Sigmoid colon (tissue), 7 donors: ENCODE measurements around the gene EPHA1. TPM values are rescaled to one million over a fixed set of nuclear protein-coding genes. Genes with fewer than 3 reads are reported as not detected.

Experiments used
- DNase-seq: peaks from one replicate; pipeline ENCODE4 v3.0.0-alpha.2; 2019
- H3K27ac ChIP-seq, 4 donors: fragments of 200-600 bp; sonication (generic); one replicate each; pipeline ENCODE4 v1.5.1; 2016 to 2019; ENCODE audit warnings: mild to moderate bottlenecking in 1 of 4
- H3K27me3 ChIP-seq, 3 donors: fragments of 200-600 bp; sonication (generic); one replicate each; pipeline ENCODE4 v1.5.1; 2019; ENCODE audit warnings: mild to moderate bottlenecking in 1 of 3
- H3K36me3 ChIP-seq, 4 donors: fragments of 200-600 bp; sonication (generic); one replicate each; pipeline ENCODE4 v1.5.1; 2016 to 2019
- H3K4me1 ChIP-seq, 4 donors: fragments of 200-600 bp; sonication (generic); one replicate each; pipeline ENCODE4 v1.5.1; 2017 to 2019
- H3K4me3 ChIP-seq, 4 donors: fragments of 200-600 bp; sonication (generic); one replicate each; pipeline ENCODE4 v1.5.1; 2017 to 2019; ENCODE audit warnings: mild to moderate bottlenecking in 2 of 4, moderate library complexity in 1 of 4
- H3K9me3 ChIP-seq, 4 donors: fragments of 200-600 bp in 3 of 4; sonication (generic) in 3 of 4; one replicate each; pipeline versions ENCODE4 v1.5.1 to v1.6.1; 2013 to 2019
- CTCF ChIP-seq, 4 experiments: fragments of 450-650 bp in 3 of 4; fragments of 200-600 bp in 1 of 4; IDR thresholded peaks; one replicate each; pipeline ENCODE4 v1.5.1; 2016 to 2019; ENCODE audit warnings: antibody characterized with exemption in 4 of 4, mild to moderate bottlenecking in 3 of 4, moderate library complexity in 2 of 4
- EP300 ChIP-seq, 4 donors: sonication (generic); formaldehyde crosslinking; IDR thresholded peaks; one replicate each; pipeline ENCODE4 v1.6.1; 2017; ENCODE audit warnings: antibody characterized with exemption in 4 of 4
- POLR2A ChIP-seq, 2 donors: fragments of 450-650 bp; IDR thresholded peaks; one replicate each; pipeline ENCODE4 v1.6.1; 2016; ENCODE audit warnings: antibody characterized with exemption in 2 of 2, mild to moderate bottlenecking in 2 of 2, moderate library complexity in 2 of 2
- POLR2AphosphoS5 ChIP-seq, 4 donors: sonication (generic); formaldehyde crosslinking; IDR thresholded peaks; one replicate each; pipeline ENCODE4 v1.6.1; 2017; ENCODE audit warnings: antibody characterized with exemption in 4 of 4
- WGBS, 2 donors: extraction: QIAGEN DNeasy Blood & Tissue Kit; methylation state at CpG; one replicate each; pipeline ENCODE4 v1.1.7; 2013; 5-methylcytosine and 5-hydroxymethylcytosine counted together
- intact Hi-C: fragments of 100-400 bp; cut with DNase I; formaldehyde crosslinking; loops from one replicate; pipeline ENCODE4 v1.15.1; 2023
- polyA plus RNA-seq, 3 donors: library from polyadenylated mRNA; stranded (reverse); fragments of 200-250 nt; gene quantifications; one replicate each; pipeline ENCODE4 v1.2.3, GENCODE V29; 2013
- total RNA-seq, 4 donors: library from RNA; depleted of rRNA; stranded (reverse); fragments of >200 nt; gene quantifications; one replicate each; pipeline ENCODE4 v1.1.0, GENCODE V29; 2016
- donor health status: healthy with polysubstance abuse.
- donor health status: Bipolar disorder and iron deficiency.
- donor health status: healthy.

Gene EPHA1
- total and polyA plus RNA-seq, 7 donors = 0.14 to 10.2 (median 1.5) TPM; not detected in 2

DNA sequence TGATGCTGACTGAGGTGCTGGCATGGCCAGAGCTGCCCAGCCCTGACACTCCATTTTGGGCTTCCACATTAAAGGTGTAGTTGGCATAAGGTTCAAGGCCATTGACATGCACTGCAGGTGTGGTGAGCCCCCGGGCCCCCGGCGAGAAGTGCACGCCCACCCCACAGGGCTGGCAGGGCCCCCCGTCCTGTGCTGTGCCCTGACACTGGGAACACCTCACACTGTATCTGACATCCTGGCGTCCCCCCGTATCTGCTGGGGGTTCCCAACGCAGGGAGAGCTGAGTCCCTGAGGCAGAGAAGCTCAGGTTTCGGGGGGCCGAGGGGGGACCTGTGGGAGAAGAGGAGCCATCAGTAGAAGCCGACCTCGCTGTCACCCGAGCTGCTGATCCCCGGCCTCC lies 10.0 kb downstream of the EPHA1 start:
- no peak for TF ChIP-seq POLR2AphosphoS5 (IDR thresholded peaks at IDR 0.05)
- no peak for TF ChIP-seq POLR2A (IDR thresholded peaks at IDR 0.05)
- no peak for TF ChIP-seq EP300 (IDR thresholded peaks at IDR 0.05)
- TF ChIP-seq CTCF (IDR thresholded peaks at IDR 0.05) = no peak
- peaks cover 0 to 3% (median 0%) of the 10 kb centered on the region in 4 donors for H3K4me1 ChIP-seq
- WGBS, 2 donors = 92 to 94% methylated on average over 14 of the region's 14 CpGs
- no peak for DNase-seq
- no peaks in the 10 kb centered on the region for H3K9me3 ChIP-seq
- no peak overlapping the region for H3K4me3 ChIP-seq
- intact Hi-C loops = no loop called here
- H3K27ac ChIP-seq = no peak overlapping the region
- no peaks in the 10 kb centered on the region for H3K27me3 ChIP-seq
- H3K36me3 ChIP-seq = no peaks in the 10 kb centered on the region

- no peaks in the 10 kb centered on the region for H3K9me3 ChIP-seq
- no peak overlapping the region for H3K27ac ChIP-seq
- no peaks in the 10 kb centered on the region for H3K27me3 ChIP-seq
- TF ChIP-seq CTCF (IDR thresholded peaks at IDR 0.05) (no peak), POLR2AphosphoS5 (IDR thresholded peaks at IDR 0.05) (no peak), EP300 (IDR thresholded peaks at IDR 0.05) (no peak), POLR2A (IDR thresholded peaks at IDR 0.05) (no peak)
- H3K4me1 ChIP-seq = peaks cover 0 to 10% (median 6%) of the 10 kb centered on the region in 4 donors
- intact Hi-C loops = no loop called here
- 90 to 91% methylated on average over 16 of the region's 16 CpGs for WGBS, 2 donors
- peaks cover 0 to 4% (median 0%) of the 10 kb centered on the region in 4 donors for H3K36me3 ChIP-seq
- H3K4me3 ChIP-seq = no peak overlapping the region
- DNase-seq = no peak
Observed at GRCh38 chr7:143397710-143398530, 10.7 kb downstream of the EPHA1 start.

GRCh38 chr7:143396625-143397556 lies 11.8 kb downstream of the EPHA1 start:
- 89 to 93% methylated on average over 28 of the region's 28 CpGs for WGBS, 2 donors
- H3K27me3 ChIP-seq = no peaks in the 10 kb centered on the region
- peaks cover 0 to 7% (median 0%) of the 10 kb centered on the region in 4 donors for H3K36me3 ChIP-seq
- no peak overlapping the region for H3K4me3 ChIP-seq
- H3K4me1 ChIP-seq = peaks cover 0 to 20% (median 17%) of the 10 kb centered on the region in 4 donors
- no peaks in the 10 kb centered on the region for H3K9me3 ChIP-seq
- intact Hi-C loops = no loop called here
- no peak for TF ChIP-seq CTCF (IDR thresholded peaks at IDR 0.05)
- TF ChIP-seq POLR2AphosphoS5 (IDR thresholded peaks at IDR 0.05) = no peak
- no peak for TF ChIP-seq POLR2A (IDR thresholded peaks at IDR 0.05)
- TF ChIP-seq EP300 (IDR thresholded peaks at IDR 0.05) = no peak
- no peak overlapping the region for H3K27ac ChIP-seq
- peak; percentile 65 for DNase-seq

- H3K36me3 ChIP-seq = peaks cover 0 to 14% (median under 1%) of the 10 kb centered on the region in 4 donors
- intact Hi-C loops = no loop called here
- DNase-seq = no peak
- 82 to 83% methylated on average over 7 of the region's 7 CpGs for WGBS, 2 donors
- peak overlapping the region in 1 of 4 donors; percentile 4 for H3K27ac ChIP-seq
- no peak overlapping the region for H3K4me3 ChIP-seq
- no peaks in the 10 kb centered on the region for H3K9me3 ChIP-seq
- H3K4me1 ChIP-seq = peaks cover 0 to 27% (median 24%) of the 10 kb centered on the region in 4 donors
- H3K27me3 ChIP-seq = no peaks in the 10 kb centered on the region
- TF ChIP-seq EP300 (IDR thresholded peaks at IDR 0.05) (no peak), POLR2AphosphoS5 (IDR thresholded peaks at IDR 0.05) (no peak), CTCF (IDR thresholded peaks at IDR 0.05) (no peak), POLR2A (IDR thresholded peaks at IDR 0.05) (no peak)
Observed at GRCh38 chr7:143396182-143396581, 12.5 kb downstream of the EPHA1 start.
